Natural killer cell treated with Interleukin-12 subunit alpha and Interleukin-12 subunit beta and Interleukin-15 and Interleukin-18, amount 100 ng/mL, for 72 hours (primary cell): ENCODE results near the gene ITGB7. TPM values are rescaled to one million over a fixed set of nuclear protein-coding genes. Genes with fewer than 3 reads are reported as not detected.

Experiments
- ATAC-seq, 2 donors: fragments of 150-1000 bp; cut with Tn5 transposase in 1 of 2; sonication (Bioruptor Pico), chemical (Tn5 transposase) in 1 of 2; 2 replicates each; pipeline ENCODE4 v1.10.0; 2021
- DNase-seq: peaks from one replicate; pipeline ENCODE4 v3.0.0; 2022; ENCODE audit warnings: low spot score
- H3K27ac Mint-ChIP-seq, 2 donors: 1 replicate in 1 of 2; 2 replicates in 1 of 2; pipeline ENCODE4 v1.8.0; 2022; ENCODE audit warnings: mixed read lengths in 2 of 2, mild to moderate bottlenecking in 1 of 2, moderate library complexity in 1 of 2
- H3K27me3 Mint-ChIP-seq, 2 donors: 1 replicate in 1 of 2; 2 replicates in 1 of 2; pipeline ENCODE4 v1.8.0; 2022; ENCODE audit warnings: mixed read lengths in 2 of 2
- H3K36me3 Mint-ChIP-seq: one replicate; pipeline ENCODE4 v1.8.0; 2022; ENCODE audit warnings: mixed read lengths
- H3K4me1 Mint-ChIP-seq, 2 donors: 1 replicate in 1 of 2; 2 replicates in 1 of 2; pipeline ENCODE4 v1.8.0; 2022; ENCODE audit warnings: low read depth in 2 of 2, mixed read lengths in 2 of 2, mild to moderate bottlenecking in 1 of 2
- H3K4me3 Mint-ChIP-seq: one replicate; pipeline ENCODE4 v1.8.0; 2022; ENCODE audit warnings: mixed read lengths
- H3K9me3 Mint-ChIP-seq: 2 replicates; pipeline ENCODE4 v1.8.0; 2022; ENCODE audit warnings: mixed read lengths
- total RNA-seq, 2 donors: library from RNA; stranded (reverse); gene quantifications; one replicate each; pipeline ENCODE4 v1.2.3, GENCODE V29; 2022

Gene ITGB7
- 10 to 100 TPM; 53.0 to 81.0 TPM for total RNA-seq

- peaks cover 40 to 63% of the 10 kb centered on the region in 2 donors for H3K4me1 Mint-ChIP-seq
- ATAC-seq (peak; percentile 54 to 75), DNase-seq (no peak)
- no peaks in the 10 kb centered on the region for H3K36me3 Mint-ChIP-seq
- no peaks in the 10 kb centered on the region for H3K9me3 Mint-ChIP-seq
- no peaks in the 10 kb centered on the region for H3K27me3 Mint-ChIP-seq
- H3K27ac Mint-ChIP-seq = peak within 1 kb of the TSS; percentile 62 to 80
- peak within 1 kb of the TSS; percentile 79 for H3K4me3 Mint-ChIP-seq
These were observed at the start of gene ITGB7 for GRCh38 chr12:53207042-53207441. Gene ITGB7 (minus strand): TSS chr12:53207251. CDS start chr12:53200443, 6,808 bp downstream.

GRCh38 chr12:53255996-53256395, 48.9 kb upstream of the ITGB7 start:
- Mint-ChIP-seq H3K4me1 (peaks cover 24 to 28% of the 10 kb centered on the region in 2 donors), H3K36me3 (no peaks in the 10 kb centered on the region), H3K27me3 (no peaks in the 10 kb centered on the region), H3K4me3 (no peak overlapping the region), H3K9me3 (no peaks in the 10 kb centered on the region), H3K27ac (no peak overlapping the region)
- ATAC-seq = no peak
- no peak for DNase-seq

GRCh38 chr12:53254816-53255545, 47.9 kb upstream of the ITGB7 start:
- H3K27me3 Mint-ChIP-seq = no peaks in the 10 kb centered on the region
- no peaks in the 10 kb centered on the region for H3K36me3 Mint-ChIP-seq
- ATAC-seq (no peak), DNase-seq (no peak)
- no peak overlapping the region for H3K4me3 Mint-ChIP-seq
- no peak overlapping the region for H3K27ac Mint-ChIP-seq
- H3K9me3 Mint-ChIP-seq = no peaks in the 10 kb centered on the region
- H3K4me1 Mint-ChIP-seq = peaks cover 27 to 30% of the 10 kb centered on the region in 2 donors

GRCh38 chr12:53253298-53253697, 46.2 kb upstream of the ITGB7 start:
- H3K36me3 Mint-ChIP-seq = no peaks in the 10 kb centered on the region

GRCh38 chr12:53252349-53252916, 45.4 kb upstream of the ITGB7 start:
- Mint-ChIP-seq H3K27ac (peak overlapping the region; percentile 82 to 92), H3K27me3 (no peaks in the 10 kb centered on the region), H3K36me3 (no peaks in the 10 kb centered on the region), H3K4me1 (peaks cover 23 to 27% of the 10 kb centered on the region in 2 donors), H3K4me3 (peak overlapping the region; percentile 94), H3K9me3 (no peaks in the 10 kb centered on the region)
- DNase-seq = no peak
- ATAC-seq = peak in 1 of 2 donors; percentile 1

More at GRCh38 chr12:53253298-53253697, 46.2 kb upstream of the ITGB7 start:
- no peak for ATAC-seq
- no peak for DNase-seq
- Mint-ChIP-seq H3K4me3 (peak overlapping the region; percentile 94), H3K9me3 (no peaks in the 10 kb centered on the region), H3K27ac (peak overlapping the region; percentile 82 to 92), H3K4me1 (peaks cover 23 to 27% of the 10 kb centered on the region in 2 donors), H3K27me3 (no peaks in the 10 kb centered on the region)

GRCh38 chr12:53251477-53252348, 44.7 kb upstream of the ITGB7 start:
- H3K4me3 Mint-ChIP-seq = peak overlapping the region; percentile 94
- peaks cover 23 to 27% of the 10 kb centered on the region in 2 donors for H3K4me1 Mint-ChIP-seq
- no peaks in the 10 kb centered on the region for H3K36me3 Mint-ChIP-seq
- ATAC-seq = peak; percentile 91 to 94
- peak; percentile 89 for DNase-seq
- H3K27ac Mint-ChIP-seq = peak overlapping the region; percentile 82 to 92
- no peaks in the 10 kb centered on the region for H3K9me3 Mint-ChIP-seq
- H3K27me3 Mint-ChIP-seq = no peaks in the 10 kb centered on the region

GRCh38 chr12:53245286-53245685, 38.2 kb upstream of the ITGB7 start:
- DNase-seq (no peak), ATAC-seq (no peak)
- Mint-ChIP-seq H3K36me3 (no peaks in the 10 kb centered on the region), H3K4me3 (no peak overlapping the region), H3K4me1 (no peaks in the 10 kb centered on the region), H3K27me3 (peaks cover 11 to 28% of the 10 kb centered on the region in 2 donors), H3K9me3 (no peaks in the 10 kb centered on the region), H3K27ac (no peak overlapping the region)

GRCh38 chr12:53244337-53244736, 37.3 kb upstream of the ITGB7 start:
- no peak for ATAC-seq
- H3K36me3 Mint-ChIP-seq = no peaks in the 10 kb centered on the region
- DNase-seq = no peak
- no peak overlapping the region for H3K4me3 Mint-ChIP-seq
- peaks cover 11 to 28% of the 10 kb centered on the region in 2 donors for H3K27me3 Mint-ChIP-seq
- H3K4me1 Mint-ChIP-seq = no peaks in the 10 kb centered on the region
- no peaks in the 10 kb centered on the region for H3K9me3 Mint-ChIP-seq
- no peak overlapping the region for H3K27ac Mint-ChIP-seq

GRCh38 chr12:53241623-53242412, 34.8 kb upstream of the ITGB7 start:
- Mint-ChIP-seq H3K9me3 (no peaks in the 10 kb centered on the region), H3K36me3 (no peaks in the 10 kb centered on the region), H3K4me3 (no peak overlapping the region), H3K27ac (peak overlapping the region in 1 of 2 donors; percentile 19), H3K4me1 (peaks cover 1 to 6% of the 10 kb centered on the region in 2 donors), H3K27me3 (peaks cover 11 to 28% of the 10 kb centered on the region in 2 donors)
- no peak for DNase-seq
- peak in 1 of 2 donors; percentile 28 for ATAC-seq

- H3K9me3 Mint-ChIP-seq = no peaks in the 10 kb centered on the region
- H3K4me3 Mint-ChIP-seq = no peak overlapping the region
- H3K27ac Mint-ChIP-seq = peak overlapping the region in 1 of 2 donors; percentile 0
- H3K36me3 Mint-ChIP-seq = no peaks in the 10 kb centered on the region
- H3K27me3 Mint-ChIP-seq = peaks cover 11 to 21% of the 10 kb centered on the region in 2 donors
- no peak for DNase-seq
- ATAC-seq = no peak
- H3K4me1 Mint-ChIP-seq = peaks cover 17 to 21% of the 10 kb centered on the region in 2 donors
These were observed 32.7 kb upstream of the ITGB7 start for GRCh38 chr12:53239643-53240258.

- Mint-ChIP-seq H3K36me3 (no peaks in the 10 kb centered on the region), H3K4me3 (peak overlapping the region; percentile 21), H3K9me3 (no peaks in the 10 kb centered on the region), H3K27ac (peak overlapping the region; percentile 48 to 72), H3K27me3 (no peaks in the 10 kb centered on the region), H3K4me1 (peaks cover 29 to 37% of the 10 kb centered on the region in 2 donors)
- ATAC-seq = peak; percentile 26 to 39
- no peak for DNase-seq
These were observed 29.5 kb upstream of the ITGB7 start for GRCh38 chr12:53236443-53237111.

- DNase-seq (no peak), ATAC-seq (no peak)
- H3K36me3 Mint-ChIP-seq = no peaks in the 10 kb centered on the region
- H3K27ac Mint-ChIP-seq = peak overlapping the region; percentile 48 to 72
- no peaks in the 10 kb centered on the region for H3K27me3 Mint-ChIP-seq
- H3K9me3 Mint-ChIP-seq = no peaks in the 10 kb centered on the region
- H3K4me3 Mint-ChIP-seq = peak overlapping the region; percentile 21
- peaks cover 29 to 37% of the 10 kb centered on the region in 2 donors for H3K4me1 Mint-ChIP-seq
These were observed 28.8 kb upstream of the ITGB7 start for GRCh38 chr12:53235742-53236442.
